SK-N-SH (cell line): ENCODE results near the gene VPS8.

Source experiments
- CHD2 ChIP-seq: fragments of 150-350 bp; IDR thresholded peaks from 2 replicates; pipeline ENCODE4 v1.6.1; 2018; ENCODE audit warnings: low read length; ENCODE audit not compliant: partially characterized antibody
- CTCF ChIP-seq: fragments of 200-600 bp; sonication (generic); IDR thresholded peaks from 2 replicates; pipeline ENCODE4 v1.6.1; 2017; ENCODE audit warnings: antibody characterized with exemption, mild to moderate bottlenecking, moderate library complexity
- EP300 ChIP-seq, 2 experiments: IDR thresholded peaks; 2 replicates each; pipeline versions ENCODE4 v1.4.0 to v1.6.1; 2012; ENCODE audit warnings: borderline replicate concordance in 1 of 2, low read depth in 1 of 2, low read length in 1 of 2
- EZH2phosphoT487 ChIP-seq: fragments of 200-600 bp; sonication (generic); IDR thresholded peaks from 2 replicates; pipeline ENCODE4 v1.6.1; 2017; ENCODE audit warnings: low read depth, mixed run types, mild to moderate bottlenecking, antibody characterized with exemption, moderate library complexity, borderline replicate concordance
- POLR2AphosphoS5 ChIP-seq: IDR thresholded peaks from 2 replicates; pipeline ENCODE4 v1.6.1; 2012; ENCODE audit warnings: low read depth, low read length
- REST ChIP-seq: IDR thresholded peaks from 2 replicates; pipeline ENCODE4 v1.6.1; 2012; ENCODE audit warnings: mild to moderate bottlenecking, low read depth, low read length, moderate library complexity
- RFX5 ChIP-seq: IDR thresholded peaks from 2 replicates; pipeline ENCODE4 v1.6.1; 2012; ENCODE audit warnings: mild to moderate bottlenecking, improper control_type of control experiment, low read length
- SIN3A ChIP-seq: IDR thresholded peaks from 2 replicates; pipeline ENCODE4 v1.6.1; 2012; ENCODE audit warnings: low read depth, mild to moderate bottlenecking, low read length, moderate library complexity, borderline replicate concordance
- SMC3 ChIP-seq: IDR thresholded peaks from 2 replicates; pipeline ENCODE4 v1.6.1; 2012; ENCODE audit warnings: low read depth, low read length, improper control_type of control experiment
- TEAD4 ChIP-seq: IDR thresholded peaks from 2 replicates; pipeline ENCODE4 v1.4.0; 2012; ENCODE audit warnings: mild to moderate bottlenecking, borderline replicate concordance; ENCODE audit not compliant: insufficient read depth
- USF1 ChIP-seq: IDR thresholded peaks from 2 replicates; pipeline ENCODE4 v1.4.0; 2012; ENCODE audit warnings: low read depth, borderline replicate concordance
- YY1 ChIP-seq: IDR thresholded peaks from 2 replicates; pipeline ENCODE4 v1.4.0; 2012; ENCODE audit warnings: low read depth, mild to moderate bottlenecking

- no peak for TF ChIP-seq SMC3
- TF ChIP-seq USF1 = no peak
- no peak for TF ChIP-seq CHD2
- no peak for TF ChIP-seq RFX5
- no peak for TF ChIP-seq EZH2phosphoT487
- TF ChIP-seq CTCF = no peak
- no peak for TF ChIP-seq YY1
- no peak for TF ChIP-seq EP300 (IDR thresholded peaks at IDR 0.05; ENCODE audit: borderline replicate concordance in 1 of 2, low read depth in 1 of 2, low read length in 1 of 2)
- no peak for TF ChIP-seq REST
- TF ChIP-seq POLR2AphosphoS5 = no peak
- no peak for TF ChIP-seq SIN3A
- TF ChIP-seq TEAD4 = no peak
These were observed 11.5 kb upstream of the VPS8 start for GRCh38 chr3:184800349-184800930.
